Fibroblast of villous mesenchyme (primary cell): ENCODE data around the gene TTC9. TPM values are rescaled to one million over a fixed set of nuclear protein-coding genes. Genes with fewer than 3 reads are reported as not detected.

ENCODE experiments used
- DNase-seq: peaks from one replicate; pipeline ENCODE4 v3.0.0-alpha.2; 2010; ENCODE audit warnings: low read depth
- H3K4me3 ChIP-seq: 2 replicates; pipeline ENCODE4 v1.5.1; 2011; ENCODE audit warnings: low read depth, mild to moderate bottlenecking, low read length
- total RNA-seq: library from RNA; depleted of rRNA; stranded (reverse); fragments of >200 nt; gene quantifications from 2 replicates; pipeline ENCODE4 v1.2.3, GENCODE V29; 2012
- TF ChIP-seq, protein P1 (sequence below): IDR thresholded peaks from 2 replicates; pipeline ENCODE4 v1.5.1; 2012; ENCODE audit warnings: low read depth, mild to moderate bottlenecking, low read length; ENCODE audit not compliant: insufficient read depth

Gene TTC9
- total RNA-seq, 1 donor = under 0.01 TPM

DNA sequence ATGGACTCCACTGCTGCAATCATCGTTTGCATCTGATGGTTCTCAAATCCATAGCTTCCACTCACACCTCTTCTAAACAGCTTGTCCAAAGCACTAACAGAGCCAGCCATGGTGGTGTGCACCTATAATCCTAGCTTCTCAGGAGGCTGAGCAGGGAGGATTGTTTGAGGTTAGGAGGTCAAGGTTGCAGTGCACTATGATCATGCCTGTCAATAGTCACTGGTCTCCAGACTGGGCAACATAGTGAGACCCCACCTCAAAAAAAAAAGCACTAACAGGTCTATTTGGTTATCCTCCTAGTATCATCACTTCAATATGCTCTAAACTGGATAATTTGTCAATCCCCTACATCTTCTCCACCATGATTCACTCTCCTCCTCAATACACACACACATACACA lies 63.2 kb downstream of the TTC9 start:
- no peak for DNase-seq
- TF ChIP-seq, protein P1, sequence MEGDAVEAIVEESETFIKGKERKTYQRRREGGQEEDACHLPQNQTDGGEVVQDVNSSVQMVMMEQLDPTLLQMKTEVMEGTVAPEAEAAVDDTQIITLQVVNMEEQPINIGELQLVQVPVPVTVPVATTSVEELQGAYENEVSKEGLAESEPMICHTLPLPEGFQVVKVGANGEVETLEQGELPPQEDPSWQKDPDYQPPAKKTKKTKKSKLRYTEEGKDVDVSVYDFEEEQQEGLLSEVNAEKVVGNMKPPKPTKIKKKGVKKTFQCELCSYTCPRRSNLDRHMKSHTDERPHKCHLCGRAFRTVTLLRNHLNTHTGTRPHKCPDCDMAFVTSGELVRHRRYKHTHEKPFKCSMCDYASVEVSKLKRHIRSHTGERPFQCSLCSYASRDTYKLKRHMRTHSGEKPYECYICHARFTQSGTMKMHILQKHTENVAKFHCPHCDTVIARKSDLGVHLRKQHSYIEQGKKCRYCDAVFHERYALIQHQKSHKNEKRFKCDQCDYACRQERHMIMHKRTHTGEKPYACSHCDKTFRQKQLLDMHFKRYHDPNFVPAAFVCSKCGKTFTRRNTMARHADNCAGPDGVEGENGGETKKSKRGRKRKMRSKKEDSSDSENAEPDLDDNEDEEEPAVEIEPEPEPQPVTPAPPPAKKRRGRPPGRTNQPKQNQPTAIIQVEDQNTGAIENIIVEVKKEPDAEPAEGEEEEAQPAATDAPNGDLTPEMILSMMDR = no peak
- H3K4me3 ChIP-seq = no peak overlapping the region

- DNase-seq = no peak
- no peak overlapping the region for H3K4me3 ChIP-seq
- TF ChIP-seq, protein P1 = no peak
Measured at GRCh38 chr14:70706177-70706576, 64.5 kb downstream of the TTC9 start.

DNA sequence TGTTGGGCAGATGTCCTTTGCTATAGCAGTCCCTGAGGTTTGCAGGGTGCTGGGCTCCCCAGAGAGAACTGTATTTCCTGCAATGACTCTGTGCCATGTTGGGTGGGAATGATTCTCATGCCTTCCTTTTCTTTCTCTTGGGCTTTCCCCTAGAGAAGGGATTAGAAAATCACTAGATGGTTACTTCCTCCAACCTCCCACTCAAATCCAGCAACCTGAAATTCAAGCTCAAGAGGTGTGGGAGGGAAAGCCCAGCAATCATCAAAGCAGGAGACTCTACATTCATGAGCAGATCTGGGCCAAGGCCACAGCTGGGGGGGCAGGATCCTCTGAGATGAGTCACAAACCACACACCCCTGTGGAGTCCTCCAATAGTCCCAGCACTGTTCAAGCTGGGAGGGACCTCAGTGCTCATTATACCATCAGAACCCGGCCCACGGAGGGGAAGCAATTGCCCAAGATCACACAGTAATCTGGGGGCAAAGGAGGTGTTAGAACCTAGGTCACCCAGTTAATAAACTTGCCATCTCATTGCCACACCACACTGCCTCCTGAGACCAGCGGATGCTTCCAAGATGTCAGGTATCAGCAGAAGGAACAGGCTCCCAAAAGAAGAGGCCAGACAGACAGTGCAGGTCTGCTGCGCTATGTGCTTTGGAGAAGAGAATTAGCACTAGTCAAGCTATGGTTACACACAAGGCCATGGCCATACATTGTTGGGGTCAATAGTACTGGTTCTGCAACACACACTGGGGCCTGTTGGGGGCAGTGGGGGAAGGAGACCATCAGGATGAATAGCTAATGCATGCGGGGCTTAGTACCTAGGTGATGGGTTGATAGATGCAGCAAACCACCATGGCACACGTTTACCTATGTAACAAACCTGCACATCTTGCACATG lies 65.7 kb downstream of the TTC9 start:
- TF ChIP-seq, protein P1 = no peak
- no peak overlapping the region for H3K4me3 ChIP-seq
- DNase-seq = no peak

DNA sequence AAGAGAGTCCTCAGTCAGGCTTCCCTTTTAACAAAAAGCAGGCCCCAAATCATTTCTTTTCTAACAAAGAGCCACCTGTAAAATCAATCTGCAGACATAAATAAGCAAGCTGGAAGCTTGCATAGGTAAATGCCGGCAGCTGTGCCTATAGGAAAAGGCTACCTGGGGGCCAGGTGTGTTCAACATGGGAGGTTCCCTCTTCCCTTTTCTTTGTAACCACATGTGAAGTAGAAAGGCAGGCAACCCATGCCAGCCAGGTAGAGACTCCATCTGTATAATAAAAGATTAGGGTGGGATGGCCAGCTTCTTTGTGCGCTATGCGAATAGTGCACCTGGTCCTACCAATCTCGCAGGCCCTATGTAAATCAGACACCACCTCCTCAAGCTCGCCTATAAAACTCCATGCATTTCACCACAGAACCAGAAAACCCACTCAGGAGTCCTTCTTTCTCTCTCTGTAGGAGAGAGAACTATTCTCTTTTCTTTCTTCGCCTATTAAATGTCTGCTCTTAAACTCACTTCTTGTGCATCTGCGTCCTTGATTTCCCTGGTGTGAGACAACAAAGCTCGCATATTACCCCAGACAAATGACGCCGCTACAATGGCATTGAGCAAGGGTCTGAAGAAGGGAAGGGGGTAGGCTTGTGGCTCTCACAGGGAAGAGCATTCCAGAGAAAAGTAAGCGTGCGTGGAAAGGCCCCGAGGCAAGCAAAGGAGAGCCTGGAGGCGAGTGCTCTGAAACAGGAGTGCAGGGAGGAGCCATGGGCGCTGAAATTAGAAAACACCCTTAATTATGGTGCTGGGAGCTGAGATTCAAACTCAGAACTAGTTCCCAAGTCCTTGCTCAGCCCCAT lies 67.2 kb downstream of the TTC9 start:
- TF ChIP-seq, protein P1 = no peak
- no peak overlapping the region for H3K4me3 ChIP-seq
- DNase-seq = no peak

DNA sequence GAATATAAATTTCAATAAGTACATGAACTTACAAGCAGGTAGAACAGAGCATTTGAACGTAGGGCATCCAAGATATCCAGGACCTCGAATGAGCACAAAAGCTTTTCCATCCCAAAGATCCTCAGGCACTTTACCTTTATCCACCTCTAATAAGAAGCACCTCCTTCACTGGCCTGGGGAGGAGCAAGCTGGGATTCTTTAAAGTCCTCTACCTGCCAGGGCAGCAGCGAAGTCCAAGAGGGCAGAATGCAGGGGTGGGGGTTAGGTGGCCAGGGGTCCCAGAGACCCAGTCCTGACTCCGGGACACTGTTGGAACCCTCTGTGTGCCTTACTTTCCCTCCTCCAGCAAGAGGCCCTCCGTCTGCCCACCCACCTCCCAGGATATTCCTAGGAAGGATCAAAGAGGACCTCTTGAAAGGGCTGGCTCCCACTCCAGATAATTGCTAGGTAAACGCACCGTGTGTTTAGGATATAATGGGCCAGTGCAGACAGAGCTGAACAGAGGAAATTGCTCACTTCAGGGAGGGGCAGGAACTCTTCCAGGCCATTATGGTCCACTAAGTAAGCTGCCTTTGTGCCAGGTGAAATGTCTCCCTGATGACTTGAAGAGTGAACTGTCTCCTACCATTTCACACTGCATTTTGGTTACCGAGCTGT lies 68.1 kb downstream of the TTC9 start:
- TF ChIP-seq, protein P1 = no peak
- DNase-seq = no peak
- no peak overlapping the region for H3K4me3 ChIP-seq

GRCh38 chr14:70711451-70711850 lies 69.7 kb downstream of the TTC9 start:
- no peak overlapping the region for H3K4me3 ChIP-seq
- TF ChIP-seq, protein P1 = no peak
- DNase-seq = no peak
